ENCODE results near the gene IL31RA.

The IL31RA gene

GRCh38 chr5:55860709-55861108 lies 9.6 kb downstream of the IL31RA start:
- DNase-seq: no peak

- no peak for DNase-seq
Measured at GRCh38 chr5:55864606-55865541, 13.7 kb downstream of the IL31RA start.

DNA sequence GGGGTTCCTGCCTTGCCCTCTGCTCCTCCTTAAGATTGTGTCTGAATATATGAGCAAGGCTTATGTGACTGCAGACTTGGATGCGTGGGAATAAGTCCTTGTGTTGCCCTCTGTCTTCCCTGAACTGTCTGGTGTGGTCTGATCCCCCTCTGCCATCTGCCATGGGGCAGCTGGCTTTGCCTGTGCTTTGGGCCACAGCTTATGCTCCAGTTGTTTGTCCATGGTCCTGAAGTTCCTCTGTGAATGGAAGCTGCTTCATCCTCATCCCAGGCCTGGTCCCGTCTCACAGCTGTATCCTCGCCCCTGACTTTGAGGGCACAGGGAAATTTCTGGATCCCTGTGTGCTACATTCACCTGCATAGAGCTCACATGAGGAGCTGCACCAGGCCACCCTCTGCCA lies 14.7 kb downstream of the IL31RA start:
- DNase-seq: no peak

DNA sequence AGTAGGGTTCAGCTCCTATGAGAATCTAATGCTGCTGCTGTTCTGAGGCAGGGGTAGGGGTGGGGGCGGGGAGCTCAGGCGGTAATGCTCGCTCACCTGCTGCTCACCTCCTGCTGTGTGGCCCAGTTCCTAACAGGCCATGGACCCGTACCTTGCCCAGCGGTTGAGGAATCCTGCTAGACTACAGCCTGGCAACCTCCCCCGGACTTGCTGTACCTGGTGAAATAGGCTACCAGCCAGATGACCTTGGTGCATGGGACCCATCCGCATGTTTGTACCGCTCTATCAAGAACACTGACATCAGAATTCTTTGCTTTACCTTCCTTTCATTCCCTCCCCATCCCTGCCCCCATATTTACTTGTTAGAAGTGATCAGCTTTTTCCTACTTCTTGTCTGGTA lies 15.3 kb downstream of the IL31RA start:
- DNase-seq: no peak

GRCh38 chr5:55866934-55867333 lies 15.8 kb downstream of the IL31RA start:
- no peak for DNase-seq

GRCh38 chr5:55868846-55869245 lies 17.7 kb downstream of the IL31RA start:
- no peak for DNase-seq

- no peak for DNase-seq
Measured at GRCh38 chr5:55869847-55870246, 18.7 kb downstream of the IL31RA start.

GRCh38 chr5:55873234-55873633 lies 22.1 kb downstream of the IL31RA start:
- no peak for DNase-seq

DNA sequence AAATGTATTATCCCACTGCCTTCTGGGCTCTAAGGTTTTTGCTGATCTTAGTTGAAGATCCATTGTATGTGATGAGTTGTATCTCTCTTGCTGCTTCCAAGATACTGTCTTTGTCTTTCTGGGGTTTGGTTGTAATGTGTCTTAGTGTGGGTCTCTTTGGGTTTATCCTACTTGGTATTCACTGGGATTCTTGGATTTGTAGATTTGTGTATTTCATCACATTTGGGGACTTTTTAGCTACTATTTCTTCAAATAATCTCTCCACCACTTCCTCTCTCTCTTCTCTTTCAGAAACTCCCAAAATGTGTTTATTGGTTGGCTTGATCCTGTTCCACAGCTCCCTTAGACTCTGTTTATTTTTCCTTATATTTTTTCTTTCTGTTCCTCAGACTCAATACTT lies 26.5 kb downstream of the IL31RA start:
- DNase-seq: no peak

DNA sequence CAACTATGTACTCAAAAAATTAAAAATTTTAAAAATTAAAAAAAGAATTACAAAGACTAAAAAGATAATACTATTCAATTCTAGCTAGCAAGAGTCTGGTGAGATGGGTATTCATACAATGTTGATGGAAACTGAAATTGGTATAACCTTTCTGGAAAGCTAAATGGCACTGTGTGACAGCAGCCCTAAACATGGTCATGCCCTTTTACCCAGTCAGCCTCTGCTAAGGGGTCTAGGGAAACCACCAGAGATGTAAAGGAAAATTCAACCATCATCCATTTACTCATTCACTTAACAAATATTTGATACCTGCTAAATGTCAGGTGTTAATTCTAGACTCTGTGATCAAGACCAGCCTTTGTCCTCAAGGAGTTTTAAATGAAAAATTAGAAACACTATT lies 29.3 kb downstream of the IL31RA start:
- DNase-seq: no peak

- no peak for DNase-seq
Measured at GRCh38 chr5:55885359-55885758, 34.2 kb downstream of the IL31RA start.

DNA sequence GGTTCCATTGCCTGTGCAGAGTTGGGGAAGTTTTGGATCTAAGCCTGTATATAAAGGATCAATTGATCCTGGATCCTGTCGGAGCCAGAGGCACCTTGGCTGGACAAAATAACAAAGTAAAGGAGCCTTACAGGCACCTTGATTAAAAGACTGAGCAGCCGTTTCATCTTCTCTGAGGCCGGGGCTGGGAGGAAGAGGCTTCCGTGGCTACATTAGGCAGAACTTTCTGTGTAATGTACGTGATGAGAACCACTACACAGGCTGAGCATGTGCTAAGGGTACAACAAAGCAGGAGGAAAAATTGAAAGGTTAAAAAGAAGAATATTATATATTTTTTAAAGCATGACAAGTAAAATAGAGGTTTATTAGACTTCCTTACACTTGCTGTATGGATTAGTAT lies 37.0 kb downstream of the IL31RA start:
- DNase-seq: no peak

- DNase-seq: no peak
Measured at GRCh38 chr5:55892479-55892878, 41.3 kb downstream of the IL31RA start.

DNA sequence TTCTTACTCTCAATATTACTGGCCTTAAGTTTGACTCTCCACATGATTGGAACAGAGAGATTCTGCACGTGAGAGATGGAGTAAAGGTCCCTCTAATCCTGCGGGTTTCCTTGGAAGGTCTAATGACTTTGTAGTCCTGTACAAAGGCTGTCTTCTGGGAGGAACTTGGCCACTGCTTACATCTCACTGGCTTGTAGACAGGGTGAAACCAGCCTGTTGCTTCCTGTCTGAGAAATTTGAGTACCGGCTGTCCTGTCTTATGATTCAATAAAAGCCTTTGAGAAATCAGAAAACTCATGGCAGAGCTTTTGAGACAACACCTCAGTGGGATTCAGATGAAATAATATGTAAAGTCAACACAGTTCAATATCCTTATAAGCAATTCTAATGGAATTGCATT lies 43.0 kb downstream of the IL31RA start:
- DNase-seq: no peak

GRCh38 chr5:55895346-55895745 lies 44.2 kb downstream of the IL31RA start:
- no peak for DNase-seq

- DNase-seq: no peak
Measured at GRCh38 chr5:55896238-55896637, 45.1 kb downstream of the IL31RA start.

DNA sequence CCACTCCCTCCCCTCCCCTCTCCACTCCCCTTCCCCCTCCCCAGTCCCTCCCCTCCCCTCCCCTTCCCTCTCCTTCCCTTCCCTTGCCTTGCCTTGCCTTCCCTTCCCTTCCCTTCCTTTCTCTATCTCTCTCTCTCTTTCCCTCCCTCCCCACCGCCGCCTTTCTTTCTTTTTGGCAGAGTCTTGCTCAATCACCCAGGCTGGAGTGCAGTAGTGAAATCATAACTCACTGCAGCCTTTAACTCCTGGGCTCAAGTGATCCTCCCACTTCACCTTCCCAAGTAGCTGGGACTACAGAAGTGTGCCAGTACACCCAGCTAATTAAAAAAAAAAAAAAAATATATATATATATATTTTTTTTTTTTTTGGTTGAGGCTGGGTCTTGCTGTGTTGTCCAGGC lies 45.5 kb downstream of the IL31RA start:
- no peak for DNase-seq

DNA sequence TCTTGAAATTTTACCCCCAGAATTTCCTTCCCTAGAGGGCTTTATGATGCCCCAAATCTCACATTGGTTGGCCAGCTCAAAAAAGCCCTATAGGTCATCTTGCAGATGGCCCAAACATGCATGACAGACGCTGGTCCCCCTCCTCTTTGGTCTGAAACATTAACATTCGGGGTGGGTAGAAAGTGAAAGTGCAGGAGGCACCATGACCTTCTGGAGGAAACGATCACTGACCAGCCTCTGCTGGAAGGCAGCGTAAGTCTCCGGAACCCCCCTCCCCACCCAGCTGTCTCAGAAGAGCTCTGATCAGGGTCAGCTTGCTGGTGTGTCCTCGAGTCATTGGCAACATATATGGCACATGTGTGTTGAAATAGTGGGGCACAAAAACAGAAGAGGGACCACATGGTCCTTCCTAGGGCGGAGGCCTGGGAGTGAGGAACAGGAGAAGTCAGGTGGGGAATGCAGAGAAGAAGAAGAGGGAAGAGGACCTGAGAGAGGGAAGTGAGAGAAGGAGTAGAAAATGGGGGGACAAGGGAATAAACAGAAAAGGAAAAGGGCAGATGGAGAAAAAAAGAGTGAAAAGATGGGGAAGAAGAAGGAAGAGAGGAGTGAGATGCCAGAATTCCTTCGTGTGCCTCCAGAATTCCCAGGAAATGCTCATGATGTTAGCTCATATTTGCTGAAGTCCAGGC lies 46.2 kb downstream of the IL31RA start:
- DNase-seq: no peak

- no peak for DNase-seq
Measured at GRCh38 chr5:55897905-55898304, 46.7 kb downstream of the IL31RA start.

GRCh38 chr5:55899344-55899743 lies 48.2 kb downstream of the IL31RA start:
- DNase-seq: no peak

DNA sequence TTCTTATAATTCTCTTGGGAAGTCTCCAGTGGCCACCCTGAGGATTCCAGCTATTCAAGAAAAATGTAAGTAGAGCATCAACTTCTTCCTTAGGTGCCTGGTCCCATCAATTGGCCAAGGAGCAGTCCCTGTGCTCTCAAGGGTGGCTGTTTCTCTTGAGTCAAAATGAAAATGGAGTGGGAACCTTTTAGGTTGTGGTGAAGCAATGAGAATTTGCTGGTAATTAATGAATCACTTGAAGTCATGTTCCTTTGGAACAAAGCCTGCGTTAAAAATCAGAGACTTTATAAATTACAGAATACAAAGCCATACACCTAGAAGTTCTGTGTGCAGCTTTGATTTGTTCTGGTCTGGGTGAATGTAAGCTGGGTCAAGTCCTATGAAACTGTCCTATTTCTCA lies 48.9 kb downstream of the IL31RA start:
- no peak for DNase-seq

DNA sequence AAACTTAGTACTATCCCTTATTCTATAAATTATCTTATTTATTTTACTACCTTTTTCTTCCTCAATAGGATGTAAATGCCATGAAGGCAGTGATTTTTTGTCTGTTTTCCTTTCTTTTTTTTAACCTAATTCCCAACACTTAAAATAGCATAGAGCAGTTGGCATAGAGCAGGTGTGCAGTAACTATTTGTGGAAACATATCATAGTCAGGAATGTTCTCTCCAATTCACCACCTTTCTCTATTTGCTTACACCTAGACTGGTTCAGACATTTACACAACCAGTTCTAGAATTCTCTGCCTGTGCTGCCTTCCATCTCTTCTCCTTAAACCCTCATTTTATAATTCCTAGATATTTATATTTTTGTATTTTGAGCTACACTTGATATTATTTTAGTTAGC lies 49.6 kb downstream of the IL31RA start:
- DNase-seq: no peak

GRCh38 chr5:55902696-55903095 lies 51.5 kb downstream of the IL31RA start:
- DNase-seq: no peak

DNA sequence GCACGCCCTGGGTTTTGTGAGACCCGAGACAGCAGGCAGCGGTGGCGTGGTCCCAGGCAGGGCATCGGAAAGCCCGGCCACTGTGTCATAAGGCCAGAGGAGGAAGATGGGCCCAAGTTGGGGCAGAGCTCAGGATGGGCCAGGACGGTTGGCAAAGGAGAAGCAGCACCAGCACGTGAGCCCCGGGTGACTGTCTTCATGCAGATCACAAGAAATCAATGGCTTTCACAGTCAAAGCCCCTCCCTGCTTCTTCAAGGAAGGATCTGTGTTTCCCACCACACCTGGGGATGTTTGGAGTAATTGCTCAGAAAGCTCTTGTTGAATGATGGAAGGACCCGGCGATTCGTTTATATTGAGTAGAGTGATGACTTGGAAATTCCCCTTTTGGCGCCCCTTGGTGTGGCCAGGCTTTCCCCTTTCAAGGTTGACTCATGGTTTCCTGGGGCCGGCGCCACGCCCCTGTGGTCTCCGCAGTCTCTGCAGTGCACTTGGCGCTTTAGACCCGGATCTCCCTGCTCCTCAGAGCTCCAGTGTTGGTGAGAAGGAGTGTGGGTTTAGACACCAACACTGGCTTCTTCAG lies 52.1 kb downstream of the IL31RA start:
- peak; percentile 55 for DNase-seq

All from activated gamma-delta T cell treated with Interleukin-2 at 50 U/mL for 16 hours (primary cell).